Right lobe of liver (tissue), 4 donors: ENCODE results near the gene CDC14A.

ENCODE experiments used
- CTCF ChIP-seq, 4 donors: fragments of 200-600 bp in 3 of 4; fragments of 450-650 bp in 1 of 4; IDR thresholded peaks; one replicate each; pipeline versions ENCODE4 v1.5.1 to v1.8.0; 2016 to 2022; ENCODE audit warnings: antibody characterized with exemption in 4 of 4, mild to moderate bottlenecking in 2 of 4
- POLR2A ChIP-seq: fragments of 450-650 bp; IDR thresholded peaks from one replicate; pipeline ENCODE4 v1.6.1; 2017; ENCODE audit warnings: antibody characterized with exemption, mild to moderate bottlenecking
- donor health status: DM: no; HTN: no; CAD: no.
- donor health status: DM: no; HTN: no; CAD: no.
- donor health status: DM: no; HTN: yes; CAD: no.

- TF ChIP-seq CTCF (IDR thresholded peaks at IDR 0.05) (no peak), POLR2A (no peak)
Measured at GRCh38 chr1:100524355-100524754, 172.0 kb downstream of the CDC14A start.
